ENCODE data around the gene ELF2.
"Not testable (repeated sequence)": the region's sequence is repeated elsewhere in the genome, so short reads cannot be mapped to it uniquely, and the experiment has no call there.

Gene ELF2

GRCh38 chr4:139171876-139172691, 4.9 kb downstream of the ELF2 start:
- Mint-ChIP-seq H3K4me1 (ENCODE audit: low read depth in 2 of 2) (peaks cover 10 to 13% of the 10 kb centered on the region in 2 donors), H3K4me3 (no peak overlapping the region), H3K9me3 (no peaks in the 10 kb centered on the region), H3K36me3 (ENCODE audit: insufficient read depth) (peaks cover 10% of the 10 kb centered on the region), H3K27me3 (no peaks in the 10 kb centered on the region), H3K27ac (no peak overlapping the region)
- no peak for ATAC-seq (replicated peaks)
- DNase-seq, result no peak

GRCh38 chr4:139170932-139171331, 6.1 kb downstream of the ELF2 start:
- Mint-ChIP-seq H3K9me3 (no peaks in the 10 kb centered on the region), H3K27me3 (no peaks in the 10 kb centered on the region), H3K4me1 (ENCODE audit: low read depth in 2 of 2) (peaks cover 9 to 11% of the 10 kb centered on the region in 2 donors), H3K4me3 (no peak overlapping the region), H3K36me3 (ENCODE audit: insufficient read depth) (peaks cover under 1% of the 10 kb centered on the region), H3K27ac (no peak overlapping the region)
- DNase-seq (no peak), ATAC-seq (replicated peaks) (no peak)

DNA sequence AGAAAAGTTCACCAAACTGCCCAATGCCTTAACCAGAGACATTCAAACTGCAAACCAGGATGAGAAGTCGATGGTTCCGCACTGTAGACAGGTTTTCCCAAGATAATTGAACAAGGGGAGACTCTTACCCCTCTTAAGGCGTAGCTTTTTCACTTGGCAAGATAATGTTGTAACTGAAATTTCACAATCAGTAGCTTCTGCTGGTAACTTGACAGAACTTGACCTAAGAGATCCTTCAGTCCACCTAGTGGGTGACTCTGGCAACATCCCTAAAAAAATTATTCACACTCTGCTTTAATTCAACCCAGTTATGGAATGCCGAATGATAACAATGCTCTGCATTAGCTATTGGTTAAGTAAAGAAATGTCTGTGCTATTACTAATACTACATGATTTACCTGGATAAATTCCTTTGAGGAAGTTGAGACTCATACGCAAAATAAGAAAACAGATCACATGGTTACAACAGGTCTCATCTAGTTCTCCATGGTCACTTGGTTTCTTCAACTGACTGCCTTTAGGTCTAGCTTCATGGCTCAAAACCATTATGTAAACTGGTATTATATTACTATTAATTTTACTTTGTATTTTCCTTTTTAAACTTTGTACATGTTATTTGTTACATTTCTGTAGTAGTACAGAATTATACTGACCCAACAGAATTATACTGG, 9.1 kb downstream of the ELF2 start:
- peaks cover 5 to 20% of the 10 kb centered on the region in 2 donors for H3K4me1 Mint-ChIP-seq (ENCODE audit: low read depth in 2 of 2)
- no peaks in the 10 kb centered on the region for H3K9me3 Mint-ChIP-seq
- no peaks in the 10 kb centered on the region for H3K36me3 Mint-ChIP-seq (ENCODE audit: insufficient read depth)
- no peaks in the 10 kb centered on the region for H3K27me3 Mint-ChIP-seq
- no peak for DNase-seq
- no peak overlapping the region for H3K4me3 Mint-ChIP-seq
- no peak overlapping the region for H3K27ac Mint-ChIP-seq
- ATAC-seq (replicated peaks), result peak; percentile 24

DNA sequence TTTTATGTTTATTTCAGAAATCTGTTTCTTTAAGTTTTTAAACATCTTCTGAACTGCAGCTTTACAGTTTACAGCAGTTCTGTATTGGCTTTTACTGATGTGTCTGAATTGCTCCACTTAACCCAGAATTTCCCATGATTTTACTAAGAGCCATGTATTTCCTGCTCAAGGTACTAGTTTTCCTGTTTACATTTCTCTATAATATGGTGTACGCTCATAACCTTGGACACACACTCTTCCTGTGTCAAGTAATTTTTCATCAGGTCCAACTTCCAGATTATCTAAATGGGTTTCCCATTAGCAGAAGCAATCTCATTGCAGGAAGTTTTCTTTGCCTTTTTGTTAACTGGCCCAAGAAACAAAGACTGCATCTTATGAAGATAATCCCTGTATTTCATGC, 12.3 kb downstream of the ELF2 start:
- Mint-ChIP-seq H3K36me3 (ENCODE audit: insufficient read depth) (no peaks in the 10 kb centered on the region), H3K4me1 (ENCODE audit: low read depth in 2 of 2) (peaks cover 5 to 20% of the 10 kb centered on the region in 2 donors), H3K27me3 (no peaks in the 10 kb centered on the region), H3K27ac (no peak overlapping the region), H3K4me3 (no peak overlapping the region), H3K9me3 (no peaks in the 10 kb centered on the region)
- ATAC-seq (replicated peaks) (no peak), DNase-seq (no peak)

- ATAC-seq (replicated peaks) (no peak), DNase-seq (no peak)
- no peak overlapping the region for H3K4me3 Mint-ChIP-seq
- H3K9me3 Mint-ChIP-seq, result no peaks in the 10 kb centered on the region
- H3K27ac Mint-ChIP-seq, result peak overlapping the region; percentile 44 to 84
- H3K36me3 Mint-ChIP-seq (ENCODE audit: insufficient read depth), result no peaks in the 10 kb centered on the region
- no peaks in the 10 kb centered on the region for H3K27me3 Mint-ChIP-seq
- peaks cover 5 to 25% of the 10 kb centered on the region in 2 donors for H3K4me1 Mint-ChIP-seq (ENCODE audit: low read depth in 2 of 2)
Measured at GRCh38 chr4:139163806-139164206, 13.2 kb downstream of the ELF2 start.

DNA sequence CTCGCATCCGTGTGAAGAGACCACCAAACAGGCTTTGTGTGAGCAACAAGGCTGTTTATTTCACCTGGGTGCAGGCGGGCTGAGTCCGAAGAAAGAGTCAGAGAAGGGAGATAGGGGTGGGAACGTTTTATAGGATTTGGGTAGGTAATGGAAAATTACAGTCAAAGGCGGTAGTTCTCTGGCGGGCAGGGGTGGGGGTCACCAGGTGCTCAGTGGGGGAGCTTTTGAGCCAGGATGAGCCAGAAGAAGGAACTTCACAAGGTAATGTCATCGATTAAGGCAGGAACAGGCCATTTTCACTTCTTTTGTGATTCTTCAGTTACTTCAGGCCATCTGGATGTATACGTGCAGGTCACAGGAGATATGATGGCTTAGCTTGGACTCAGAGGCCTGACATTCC, 19.0 kb downstream of the ELF2 start:
- not testable (repeated sequence) for ATAC-seq (replicated peaks); H3K4me3 Mint-ChIP-seq; H3K27me3 Mint-ChIP-seq; H3K9me3 Mint-ChIP-seq; H3K27ac Mint-ChIP-seq; DNase-seq; H3K36me3 Mint-ChIP-seq (ENCODE audit: insufficient read depth)
- H3K4me1 Mint-ChIP-seq (ENCODE audit: low read depth in 2 of 2), result peaks cover 7 to 14% of the 10 kb centered on the region in 2 donors

DNA sequence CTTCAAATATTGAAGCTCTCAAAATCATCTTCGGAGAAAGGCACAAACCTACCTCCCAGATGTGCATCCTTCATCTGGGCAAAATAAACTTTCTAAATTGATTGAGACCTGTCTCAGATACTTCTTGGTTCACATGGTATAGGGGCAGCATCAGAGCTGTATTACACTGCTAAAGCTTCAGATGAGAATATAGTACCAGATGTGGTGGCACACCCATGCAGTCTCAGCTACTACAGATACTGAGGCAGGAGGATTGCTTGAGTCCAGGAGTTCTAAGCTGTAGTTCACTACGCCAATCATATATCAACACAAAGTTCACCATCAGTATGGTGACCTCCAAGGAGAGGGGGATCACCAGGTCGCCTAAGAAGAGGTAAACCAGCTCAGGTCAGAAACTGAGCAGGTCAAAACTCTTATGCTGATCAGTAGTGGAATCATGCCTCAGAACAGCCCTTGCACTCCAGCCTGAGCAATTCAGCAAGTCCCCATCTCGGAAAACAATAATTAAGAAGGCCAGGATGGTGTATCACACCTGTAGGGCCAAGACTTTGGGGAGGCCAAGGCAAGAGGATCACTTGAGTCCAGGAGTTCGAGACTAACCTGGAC, 22.0 kb downstream of the ELF2 start:
- DNase-seq, result no peak
- H3K9me3 Mint-ChIP-seq, result no peaks in the 10 kb centered on the region
- no peak for ATAC-seq (replicated peaks)
- no peaks in the 10 kb centered on the region for H3K27me3 Mint-ChIP-seq
- H3K4me3 Mint-ChIP-seq, result no peak overlapping the region
- peaks cover 7 to 14% of the 10 kb centered on the region in 2 donors for H3K4me1 Mint-ChIP-seq (ENCODE audit: low read depth in 2 of 2)
- H3K36me3 Mint-ChIP-seq (ENCODE audit: insufficient read depth), result no peaks in the 10 kb centered on the region
- peak overlapping the region in 1 of 2 donors; percentile 9 for H3K27ac Mint-ChIP-seq

DNA sequence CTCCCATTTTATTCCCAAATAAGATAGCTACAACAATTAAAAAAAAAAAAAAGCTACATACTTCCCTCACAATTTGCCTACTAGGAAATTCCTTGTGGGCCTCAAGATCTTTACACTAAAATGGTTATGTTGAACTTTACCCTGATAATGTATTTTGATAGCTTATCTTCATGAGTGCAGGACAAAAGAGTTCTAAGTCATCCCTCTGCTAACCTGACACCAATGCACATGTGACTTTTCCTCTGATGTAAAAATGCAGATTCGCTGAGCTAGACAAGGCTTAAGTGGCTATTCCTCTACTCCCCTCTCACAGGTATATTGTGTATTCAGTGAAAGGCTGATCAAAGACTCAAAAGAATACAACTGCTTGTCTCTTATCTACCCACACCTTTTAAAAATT, 22.5 kb downstream of the ELF2 start:
- H3K27ac Mint-ChIP-seq, result peak overlapping the region in 1 of 2 donors; percentile 9
- no peak for ATAC-seq (replicated peaks)

GRCh38 chr4:139154134-139154421, 22.9 kb downstream of the ELF2 start:
- no peak overlapping the region for H3K4me3 Mint-ChIP-seq
- H3K36me3 Mint-ChIP-seq (ENCODE audit: insufficient read depth), result no peaks in the 10 kb centered on the region
- no peaks in the 10 kb centered on the region for H3K9me3 Mint-ChIP-seq
- H3K27me3 Mint-ChIP-seq, result no peaks in the 10 kb centered on the region
- peaks cover 7 to 12% of the 10 kb centered on the region in 2 donors for H3K4me1 Mint-ChIP-seq (ENCODE audit: low read depth in 2 of 2)
- H3K27ac Mint-ChIP-seq, result no peak overlapping the region
- ATAC-seq (replicated peaks), result no peak
- DNase-seq, result no peak

More for the DNA sequence above, 22.5 kb downstream of the ELF2 start:
- Mint-ChIP-seq H3K27me3 (no peaks in the 10 kb centered on the region), H3K36me3 (ENCODE audit: insufficient read depth) (no peaks in the 10 kb centered on the region), H3K4me1 (ENCODE audit: low read depth in 2 of 2) (peaks cover 7 to 14% of the 10 kb centered on the region in 2 donors), H3K4me3 (no peak overlapping the region), H3K9me3 (no peaks in the 10 kb centered on the region)
- no peak for DNase-seq

GRCh38 chr4:139153411-139154133, 23.4 kb downstream of the ELF2 start:
- H3K9me3 Mint-ChIP-seq, result no peaks in the 10 kb centered on the region
- H3K4me1 Mint-ChIP-seq (ENCODE audit: low read depth in 2 of 2), result peaks cover 7 to 8% of the 10 kb centered on the region in 2 donors
- ATAC-seq (replicated peaks) (no peak), DNase-seq (no peak)
- no peaks in the 10 kb centered on the region for H3K27me3 Mint-ChIP-seq
- no peak overlapping the region for H3K4me3 Mint-ChIP-seq
- no peak overlapping the region for H3K27ac Mint-ChIP-seq
- no peaks in the 10 kb centered on the region for H3K36me3 Mint-ChIP-seq (ENCODE audit: insufficient read depth)

GRCh38 chr4:139152249-139152648, 24.8 kb downstream of the ELF2 start:
- no peaks in the 10 kb centered on the region for H3K27me3 Mint-ChIP-seq
- no peaks in the 10 kb centered on the region for H3K36me3 Mint-ChIP-seq (ENCODE audit: insufficient read depth)
- no peak overlapping the region for H3K27ac Mint-ChIP-seq
- ATAC-seq (replicated peaks) (no peak), DNase-seq (no peak)
- no peak overlapping the region for H3K4me3 Mint-ChIP-seq
- H3K4me1 Mint-ChIP-seq (ENCODE audit: low read depth in 2 of 2), result peaks cover 0 to 3% of the 10 kb centered on the region in 2 donors
- H3K9me3 Mint-ChIP-seq, result no peaks in the 10 kb centered on the region

GRCh38 chr4:139146926-139147629, 29.9 kb downstream of the ELF2 start:
- H3K36me3 Mint-ChIP-seq (ENCODE audit: insufficient read depth), result no peaks in the 10 kb centered on the region
- H3K4me1 Mint-ChIP-seq (ENCODE audit: low read depth in 2 of 2), result peaks cover 16 to 18% of the 10 kb centered on the region in 2 donors
- H3K27ac Mint-ChIP-seq, result no peak overlapping the region
- no peaks in the 10 kb centered on the region for H3K9me3 Mint-ChIP-seq
- H3K4me3 Mint-ChIP-seq, result no peak overlapping the region
- H3K27me3 Mint-ChIP-seq, result no peaks in the 10 kb centered on the region
- ATAC-seq (replicated peaks) (no peak), DNase-seq (no peak)

- Mint-ChIP-seq H3K27ac (no peak overlapping the region), H3K36me3 (ENCODE audit: insufficient read depth) (no peaks in the 10 kb centered on the region), H3K9me3 (no peaks in the 10 kb centered on the region), H3K27me3 (no peaks in the 10 kb centered on the region), H3K4me1 (ENCODE audit: low read depth in 2 of 2) (peaks cover 16 to 29% of the 10 kb centered on the region in 2 donors), H3K4me3 (no peak overlapping the region)
- ATAC-seq (replicated peaks) (no peak), DNase-seq (no peak)
Measured at GRCh38 chr4:139145552-139145932, 31.5 kb downstream of the ELF2 start.

All from effector memory CD8-positive, alpha-beta T cell (primary cell).